ENCODE results near the gene TSGA10IP.

Gene TSGA10IP

DNA sequence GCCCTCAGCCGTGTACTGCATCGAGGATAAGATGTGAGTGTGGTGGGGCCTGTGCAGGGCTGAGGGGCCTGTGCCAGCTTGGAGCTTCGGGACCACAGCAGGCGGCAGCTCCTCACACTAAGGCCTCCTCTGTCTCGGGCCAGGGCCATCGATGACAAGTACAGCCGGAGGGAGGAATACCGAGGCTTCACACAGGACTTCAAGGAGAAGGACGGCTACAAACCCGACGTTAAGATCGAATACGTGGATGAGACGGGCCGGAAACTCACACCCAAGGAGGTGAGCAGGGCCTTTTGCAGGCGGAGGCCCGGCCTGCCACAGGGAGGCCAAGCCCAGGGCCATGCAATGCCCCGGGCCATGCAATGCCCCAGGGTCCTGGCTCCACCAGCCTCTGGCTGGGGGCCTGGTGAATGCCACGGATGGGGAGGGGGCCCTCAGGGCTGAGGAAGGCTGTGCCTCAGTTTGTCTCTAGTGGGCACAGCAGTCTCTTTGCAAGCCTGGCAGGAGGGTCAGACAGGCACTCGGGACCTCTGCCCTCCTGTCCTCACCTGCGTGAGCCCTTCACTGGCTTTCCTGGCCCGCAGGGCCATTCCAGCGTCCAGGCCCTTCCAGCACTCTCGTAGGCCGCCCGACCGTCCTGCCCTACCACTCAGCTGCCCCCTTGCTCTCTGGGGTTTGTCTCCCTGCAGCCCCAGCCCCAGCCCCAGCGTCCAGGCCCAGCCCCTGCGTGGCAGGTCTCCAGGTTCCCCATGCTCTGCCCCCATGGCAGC is 32.5 kb downstream of the TSGA10IP start:
- no peak for DNase-seq (ENCODE audit: low read depth, low spot score)
- no peaks in the 10 kb centered on the region for H3K9me3 ChIP-seq (ENCODE audit: insufficient read depth, low read length)
- H3K4me3 ChIP-seq (ENCODE audit: insufficient read length, low read depth): no peak overlapping the region
- TF ChIP-seq YY1 (IDR thresholded peaks at IDR 0.05; ENCODE audit: insufficient read depth, insufficient read length) (no peak), SUZ12 (IDR thresholded peaks at IDR 0.05; ENCODE audit: extremely low read depth, insufficient read depth, insufficient read length) (no peak), ZNF274 (IDR thresholded peaks at IDR 0.05; ENCODE audit: low read depth, low read length) (no peak)
- H3K9ac ChIP-seq (ENCODE audit: insufficient read length, low read depth): no peak overlapping the region
- H3K4me1 ChIP-seq (ENCODE audit: insufficient read depth, insufficient read length): peaks cover 9% of the 10 kb centered on the region
- H3K27me3 ChIP-seq (ENCODE audit: insufficient read depth, insufficient read length): no peaks in the 10 kb centered on the region
- H3K36me3 ChIP-seq (ENCODE audit: insufficient read depth, insufficient read length, low read length): peaks cover 70% of the 10 kb centered on the region

DNA sequence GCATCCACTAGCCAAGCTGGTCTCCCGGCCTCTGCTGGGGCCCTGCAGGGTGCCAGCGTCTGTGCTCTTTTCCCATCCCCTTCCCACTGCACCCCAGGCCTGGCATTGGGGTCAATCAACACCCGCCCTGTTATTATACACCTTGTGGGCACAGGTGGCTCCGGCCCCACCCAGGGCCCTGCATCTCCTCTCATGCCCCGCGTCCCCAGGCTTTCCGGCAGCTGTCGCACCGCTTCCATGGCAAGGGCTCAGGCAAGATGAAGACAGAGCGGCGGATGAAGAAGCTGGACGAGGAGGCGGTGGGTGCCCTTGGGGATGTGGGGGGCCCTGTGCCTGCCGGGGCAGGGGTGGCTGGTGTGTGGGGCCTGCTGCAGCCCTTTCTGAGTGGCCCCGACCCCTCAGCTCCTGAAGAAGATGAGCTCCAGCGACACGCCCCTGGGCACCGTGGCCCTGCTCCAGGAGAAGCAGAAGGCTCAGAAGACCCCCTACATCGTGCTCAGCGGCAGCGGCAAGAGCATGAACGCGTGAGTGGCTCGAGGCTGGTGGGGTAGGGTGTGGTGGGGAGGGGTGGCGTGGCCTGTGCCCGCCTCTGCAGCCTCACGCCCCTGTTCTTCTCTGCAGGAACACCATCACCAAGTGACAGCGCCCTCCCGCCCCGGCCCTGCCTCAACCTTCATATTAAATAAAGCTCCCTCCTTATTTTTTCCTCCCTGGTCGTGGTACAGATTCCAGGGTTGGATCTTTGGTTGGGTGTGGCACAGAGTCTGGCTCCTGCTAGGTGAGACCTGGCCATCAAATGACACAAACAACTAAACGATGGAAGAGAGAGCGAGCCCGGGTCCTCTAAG is 33.3 kb downstream of the TSGA10IP start:
- TF ChIP-seq ZNF274 (IDR thresholded peaks at IDR 0.05; ENCODE audit: low read depth, low read length) (no peak), YY1 (IDR thresholded peaks at IDR 0.05; ENCODE audit: insufficient read depth, insufficient read length) (no peak), SUZ12 (IDR thresholded peaks at IDR 0.05; ENCODE audit: extremely low read depth, insufficient read depth, insufficient read length) (no peak)
- Histone ChIP-seq H3K9ac (ENCODE audit: insufficient read length, low read depth) (no peak overlapping the region), H3K4me1 (ENCODE audit: insufficient read depth, insufficient read length) (peaks cover 9% of the 10 kb centered on the region), H3K27me3 (ENCODE audit: insufficient read depth, insufficient read length) (no peaks in the 10 kb centered on the region), H3K4me3 (ENCODE audit: insufficient read length, low read depth) (no peak overlapping the region), H3K9me3 (ENCODE audit: insufficient read depth, low read length) (no peaks in the 10 kb centered on the region), H3K36me3 (ENCODE audit: insufficient read depth, insufficient read length, low read length) (peaks cover 68% of the 10 kb centered on the region)
- no peak for DNase-seq (ENCODE audit: low read depth, low spot score)

DNA sequence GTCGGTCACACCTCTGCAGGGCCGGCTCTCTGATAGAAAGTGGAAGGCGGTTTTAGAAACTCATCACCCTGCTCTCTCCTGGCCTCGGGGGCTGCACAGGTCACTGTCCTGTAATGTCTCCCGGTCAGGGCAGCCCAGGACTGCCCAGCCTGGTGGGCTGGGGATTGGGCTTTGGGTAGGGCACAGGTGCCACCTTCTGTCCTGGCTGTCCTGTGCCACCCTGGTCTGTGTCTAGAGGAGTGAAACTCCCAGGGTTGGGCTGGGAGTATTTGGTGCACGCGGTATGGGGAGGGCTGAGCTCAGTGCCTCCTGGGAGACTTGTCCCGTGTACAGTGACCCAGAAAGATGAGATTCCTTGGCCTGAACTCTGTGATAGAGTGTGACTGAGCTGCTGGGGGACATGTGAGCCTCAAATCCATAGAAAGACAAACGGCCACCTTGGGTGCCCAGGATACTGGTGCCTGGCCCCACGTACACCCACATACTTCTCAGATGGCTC is 34.0 kb downstream of the TSGA10IP start:
- Histone ChIP-seq H3K4me1 (ENCODE audit: insufficient read depth, insufficient read length) (peaks cover 11% of the 10 kb centered on the region), H3K36me3 (ENCODE audit: insufficient read depth, insufficient read length, low read length) (peaks cover 67% of the 10 kb centered on the region), H3K9ac (ENCODE audit: insufficient read length, low read depth) (no peak overlapping the region), H3K4me3 (ENCODE audit: insufficient read length, low read depth) (no peak overlapping the region), H3K27me3 (ENCODE audit: insufficient read depth, insufficient read length) (no peaks in the 10 kb centered on the region), H3K9me3 (ENCODE audit: insufficient read depth, low read length) (no peaks in the 10 kb centered on the region)
- TF ChIP-seq ZNF274 (IDR thresholded peaks at IDR 0.05; ENCODE audit: low read depth, low read length): no peak
- no peak for TF ChIP-seq SUZ12 (IDR thresholded peaks at IDR 0.05; ENCODE audit: extremely low read depth, insufficient read depth, insufficient read length)
- no peak for DNase-seq (ENCODE audit: low read depth, low spot score)

DNA sequence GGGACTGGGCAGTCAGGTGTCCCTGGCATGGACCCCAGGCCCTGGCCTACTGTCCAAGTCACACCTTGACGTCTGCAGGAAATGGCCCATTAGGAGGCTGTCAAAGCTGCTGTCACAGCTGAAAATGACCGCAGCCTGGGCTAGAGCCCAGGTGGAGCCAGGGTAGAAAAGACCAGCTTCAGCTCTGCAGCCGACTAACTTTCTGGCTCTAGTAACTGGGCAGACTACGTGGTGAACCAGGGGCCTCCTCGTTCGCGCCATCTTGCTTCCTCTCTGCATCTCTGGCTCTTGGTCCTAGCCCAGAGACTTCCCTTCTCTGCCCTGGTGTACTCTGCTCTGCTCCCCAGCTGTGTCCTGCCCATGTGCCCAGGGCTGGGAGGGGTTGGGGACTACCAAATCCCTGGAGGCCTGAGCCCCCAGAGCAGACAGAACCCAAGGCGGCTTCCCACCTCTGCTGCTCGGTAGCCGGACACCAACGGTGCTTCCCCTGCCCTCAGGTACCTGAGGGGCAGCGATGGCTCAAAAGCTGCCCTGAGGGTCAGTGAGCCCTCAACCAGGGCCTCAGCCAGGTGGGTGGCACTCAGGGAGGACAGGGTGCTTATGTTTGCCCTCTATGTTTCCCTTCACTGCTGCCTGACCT is 35.9 kb downstream of the TSGA10IP start:
- DNase-seq (ENCODE audit: low read depth, low spot score): no peak
- TF ChIP-seq SUZ12 (IDR thresholded peaks at IDR 0.05; ENCODE audit: extremely low read depth, insufficient read depth, insufficient read length) (no peak), YY1 (IDR thresholded peaks at IDR 0.05; ENCODE audit: insufficient read depth, insufficient read length) (no peak), ZNF274 (IDR thresholded peaks at IDR 0.05; ENCODE audit: low read depth, low read length) (no peak)
- no peaks in the 10 kb centered on the region for H3K27me3 ChIP-seq (ENCODE audit: insufficient read depth, insufficient read length)
- H3K36me3 ChIP-seq (ENCODE audit: insufficient read depth, insufficient read length, low read length): peaks cover 51% of the 10 kb centered on the region
- H3K4me1 ChIP-seq (ENCODE audit: insufficient read depth, insufficient read length): peaks cover 5% of the 10 kb centered on the region
- H3K4me3 ChIP-seq (ENCODE audit: insufficient read length, low read depth): no peak overlapping the region
- no peak overlapping the region for H3K9ac ChIP-seq (ENCODE audit: insufficient read length, low read depth)
- no peaks in the 10 kb centered on the region for H3K9me3 ChIP-seq (ENCODE audit: insufficient read depth, low read length)

DNA sequence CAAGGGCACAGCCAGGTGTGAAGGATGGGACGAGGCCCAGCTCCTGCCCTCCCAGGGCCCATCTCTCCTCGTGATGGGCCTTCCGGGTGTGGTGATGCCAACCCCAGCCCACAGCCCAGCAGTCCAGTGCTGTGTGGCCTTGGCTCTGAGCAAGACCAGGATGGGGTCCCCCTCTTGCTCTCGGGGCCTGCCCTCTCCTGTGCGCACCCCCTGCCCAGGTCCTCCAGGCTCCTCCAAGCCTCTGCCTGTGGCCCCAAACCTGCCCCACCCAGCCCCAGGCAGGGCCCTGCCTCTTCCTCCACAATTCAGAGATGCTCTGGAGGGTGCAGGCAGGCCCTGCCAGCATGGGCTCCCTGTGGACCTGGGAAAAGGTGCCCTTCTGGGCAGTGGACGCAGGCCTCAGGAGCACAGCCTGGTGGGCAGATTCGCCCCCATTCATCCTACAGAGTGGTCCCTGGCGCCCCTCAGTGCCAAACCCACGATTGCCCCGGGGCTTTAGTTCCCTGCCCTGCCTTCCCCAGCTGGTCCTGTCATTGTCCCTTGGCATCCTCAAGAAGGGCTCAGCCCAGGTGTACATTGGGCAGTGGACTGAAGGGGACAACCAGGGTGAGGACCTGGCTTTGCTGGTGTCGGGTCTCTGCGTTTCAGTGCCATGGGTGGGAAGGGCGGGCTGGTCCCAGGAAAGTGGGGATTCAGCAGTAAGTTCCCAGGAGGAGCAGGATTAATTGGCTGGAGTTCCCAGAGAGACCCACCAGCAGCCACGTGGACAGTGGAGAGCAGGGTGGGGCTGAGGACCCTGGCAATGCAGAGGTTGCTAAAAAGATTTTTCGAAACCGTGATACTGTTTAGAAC is 36.9 kb downstream of the TSGA10IP start:
- DNase-seq (ENCODE audit: low read depth, low spot score): no peak
- Histone ChIP-seq H3K27me3 (ENCODE audit: insufficient read depth, insufficient read length) (no peaks in the 10 kb centered on the region), H3K9me3 (ENCODE audit: insufficient read depth, low read length) (no peaks in the 10 kb centered on the region), H3K4me1 (ENCODE audit: insufficient read depth, insufficient read length) (peaks cover 2% of the 10 kb centered on the region), H3K9ac (ENCODE audit: insufficient read length, low read depth) (no peak overlapping the region), H3K4me3 (ENCODE audit: insufficient read length, low read depth) (no peak overlapping the region), H3K36me3 (ENCODE audit: insufficient read depth, insufficient read length, low read length) (peaks cover 41% of the 10 kb centered on the region)
- TF ChIP-seq SUZ12 (IDR thresholded peaks at IDR 0.05; ENCODE audit: extremely low read depth, insufficient read depth, insufficient read length) (no peak), ZNF274 (IDR thresholded peaks at IDR 0.05; ENCODE audit: low read depth, low read length) (no peak), YY1 (IDR thresholded peaks at IDR 0.05; ENCODE audit: insufficient read depth, insufficient read length) (no peak)

DNA sequence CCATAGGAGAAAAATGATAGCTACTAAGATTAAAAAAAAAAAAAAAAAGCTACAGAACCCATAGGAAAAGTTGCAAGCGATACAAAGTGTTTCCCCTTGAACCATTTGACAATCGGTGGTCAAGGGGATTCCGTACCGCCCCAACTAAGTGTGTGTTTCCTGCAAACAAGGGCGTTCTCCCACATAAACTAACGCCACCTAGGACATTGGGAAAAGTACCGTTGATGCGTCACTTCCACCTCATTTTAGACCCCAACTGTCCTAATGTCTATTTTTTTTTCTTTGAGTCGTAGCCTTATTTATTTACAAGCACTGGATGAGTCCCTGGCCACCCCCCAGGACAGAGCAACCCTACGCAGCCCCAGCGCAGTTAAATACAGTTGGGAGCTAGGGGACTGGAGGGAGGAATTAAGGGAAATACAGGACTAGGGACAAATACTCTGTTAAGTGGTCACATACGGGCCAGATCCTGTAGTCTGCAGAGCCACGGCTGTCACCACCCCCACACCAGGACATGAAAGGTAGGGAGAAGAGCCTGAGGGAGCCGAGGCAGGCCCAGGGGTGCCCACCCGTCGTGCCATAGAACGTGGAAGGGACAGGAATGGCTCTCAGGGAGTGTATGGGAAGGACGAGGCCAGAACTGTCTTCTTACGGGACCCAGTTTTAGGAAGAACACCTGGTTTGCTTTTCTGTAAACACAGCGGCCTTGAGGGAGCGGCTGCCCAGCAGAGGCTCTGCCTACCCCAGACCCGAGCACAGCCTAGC is 37.7 kb downstream of the TSGA10IP start:
- no peak for DNase-seq (ENCODE audit: low read depth, low spot score)
- Histone ChIP-seq H3K27me3 (ENCODE audit: insufficient read depth, insufficient read length) (no peaks in the 10 kb centered on the region), H3K9ac (ENCODE audit: insufficient read length, low read depth) (no peak overlapping the region)

More for the DNA sequence above, 37.7 kb downstream of the TSGA10IP start:
- Histone ChIP-seq H3K4me3 (ENCODE audit: insufficient read length, low read depth) (no peak overlapping the region), H3K4me1 (ENCODE audit: insufficient read depth, insufficient read length) (peaks cover 2% of the 10 kb centered on the region), H3K9me3 (ENCODE audit: insufficient read depth, low read length) (no peaks in the 10 kb centered on the region), H3K36me3 (ENCODE audit: insufficient read depth, insufficient read length, low read length) (peaks cover 33% of the 10 kb centered on the region)
- TF ChIP-seq ZNF274 (IDR thresholded peaks at IDR 0.05; ENCODE audit: low read depth, low read length): no peak
- TF ChIP-seq YY1 (IDR thresholded peaks at IDR 0.05; ENCODE audit: insufficient read depth, insufficient read length): no peak
- no peak for TF ChIP-seq SUZ12 (IDR thresholded peaks at IDR 0.05; ENCODE audit: extremely low read depth, insufficient read depth, insufficient read length)
